Measurements from ENCODE around the gene STXBP3.

DNA sequence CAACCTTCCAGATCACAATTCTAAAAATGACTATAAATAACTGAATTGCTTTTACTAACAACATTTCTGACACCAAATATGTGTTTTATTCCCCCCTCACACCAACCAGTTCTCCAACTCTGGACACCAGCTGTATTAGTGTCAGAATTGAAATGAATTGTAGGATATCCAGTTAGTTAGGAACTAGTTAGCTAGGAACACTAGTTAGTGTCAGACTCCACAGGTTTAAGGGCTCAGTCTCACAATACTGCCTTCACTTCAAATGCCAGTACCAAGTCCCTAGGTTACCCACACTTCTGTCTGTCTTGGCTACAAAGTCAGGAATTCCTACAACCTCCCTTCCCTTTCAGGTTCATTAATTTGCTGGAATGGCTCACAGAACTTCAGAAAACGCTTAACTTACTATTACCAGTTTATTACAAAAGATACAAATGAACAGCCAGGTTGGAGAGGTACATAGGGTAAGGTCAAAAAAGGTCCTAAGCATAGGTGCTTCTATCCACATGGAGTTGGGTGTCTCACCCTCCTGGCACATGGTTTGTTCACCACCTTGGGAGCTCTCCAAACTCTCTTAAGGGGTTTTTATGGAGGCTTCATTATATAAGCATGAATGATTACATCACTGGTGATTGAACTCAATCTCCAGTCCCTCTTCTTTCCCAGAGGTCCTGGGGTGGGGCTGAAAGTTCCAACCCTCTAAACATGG lies 4.2 kb downstream of the STXBP3 start:
- TF ChIP-seq CTCF (conservative IDR thresholded peaks at IDR 0.05) (no peak), ZFX (IDR thresholded peaks at IDR 0.05) (no peak)
